ENCODE data around the gene MRPS15. TPM values are rescaled to one million over a fixed set of nuclear protein-coding genes. Genes with fewer than 3 reads are reported as not detected.

MRPS15 gene
- total RNA-seq, 1 donor = 56.2 TPM

DNA sequence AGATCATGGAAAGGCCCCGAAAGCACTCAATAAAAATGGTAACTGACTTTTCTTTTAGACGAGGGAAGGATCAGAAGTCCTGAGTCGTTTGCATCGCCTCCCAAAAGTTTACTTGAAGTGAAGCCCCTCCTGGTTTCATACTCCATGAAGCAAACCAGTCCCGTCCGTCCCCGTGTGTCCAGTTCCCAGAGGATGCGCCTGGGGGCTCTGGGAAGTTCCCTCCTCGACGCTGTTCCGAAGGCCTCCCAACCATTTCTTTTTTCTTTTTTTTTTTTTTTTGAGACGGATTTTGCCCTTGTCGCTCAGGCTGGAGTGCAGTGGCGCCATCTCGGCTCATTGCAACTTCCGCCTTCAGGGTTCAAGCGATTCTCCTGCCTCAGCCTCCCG is 13.3 kb downstream of the MRPS15 start:
- DNase-seq (ENCODE audit: low read depth) = no peak
- peak overlapping the region; percentile 79 for H3K4me3 ChIP-seq (ENCODE audit: low read depth, low read length)
- no peak for TF ChIP-seq CTCF (IDR thresholded peaks at IDR 0.05; ENCODE audit: insufficient read depth, low read length)

- peak within 1 kb of the TSS; percentile 79 for H3K4me3 ChIP-seq (ENCODE audit: low read depth, low read length)
- peak; percentile 97 for DNase-seq (ENCODE audit: low read depth)
- no peak for TF ChIP-seq CTCF (IDR thresholded peaks at IDR 0.05; ENCODE audit: insufficient read depth, low read length)
Observed at GRCh38 chr1:36450270-36450918, 13.8 kb downstream of the MRPS15 start, which contains the start of gene OSCP1. TSS of gene OSCP1 (minus strand) at chr1:36450451. CDS start at chr1:36450369, 82 bp downstream.

GRCh38 chr1:36448530-36449056 is 15.6 kb downstream of the MRPS15 start:
- DNase-seq (ENCODE audit: low read depth) = no peak
- no peak overlapping the region for H3K4me3 ChIP-seq (ENCODE audit: low read depth, low read length)
- no peak for TF ChIP-seq CTCF (IDR thresholded peaks at IDR 0.05; ENCODE audit: insufficient read depth, low read length)

GRCh38 chr1:36447450-36447849 is 16.7 kb downstream of the MRPS15 start:
- no peak overlapping the region for H3K4me3 ChIP-seq (ENCODE audit: low read depth, low read length)
- DNase-seq (ENCODE audit: low read depth) = no peak
- no peak for TF ChIP-seq CTCF (IDR thresholded peaks at IDR 0.05; ENCODE audit: insufficient read depth, low read length)

DNA sequence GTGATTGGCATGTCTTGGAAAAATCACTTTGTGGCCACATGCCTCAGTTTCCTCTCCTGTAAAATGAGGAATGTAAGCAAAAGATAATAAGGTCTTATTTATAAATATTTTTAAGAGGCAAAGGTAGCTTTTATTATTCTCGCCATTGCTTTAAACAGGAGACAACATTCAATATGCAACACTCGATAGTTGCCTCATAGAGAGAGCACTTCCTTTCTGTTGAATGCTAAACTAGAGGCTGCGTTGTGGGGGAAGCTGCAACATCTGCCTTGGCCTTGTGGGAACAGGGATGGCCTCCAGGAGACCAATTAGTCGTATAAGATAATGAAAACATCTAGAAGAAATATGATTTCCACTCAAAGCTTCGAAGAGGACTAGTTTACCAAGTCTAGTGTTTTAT is 17.4 kb downstream of the MRPS15 start:
- TF ChIP-seq CTCF (IDR thresholded peaks at IDR 0.05; ENCODE audit: insufficient read depth, low read length) = no peak
- no peak for DNase-seq (ENCODE audit: low read depth)
- no peak overlapping the region for H3K4me3 ChIP-seq (ENCODE audit: low read depth, low read length)

- no peak for TF ChIP-seq CTCF (IDR thresholded peaks at IDR 0.05; ENCODE audit: insufficient read depth, low read length)
Observed at GRCh38 chr1:36446271-36446670, 17.9 kb downstream of the MRPS15 start.

DNA sequence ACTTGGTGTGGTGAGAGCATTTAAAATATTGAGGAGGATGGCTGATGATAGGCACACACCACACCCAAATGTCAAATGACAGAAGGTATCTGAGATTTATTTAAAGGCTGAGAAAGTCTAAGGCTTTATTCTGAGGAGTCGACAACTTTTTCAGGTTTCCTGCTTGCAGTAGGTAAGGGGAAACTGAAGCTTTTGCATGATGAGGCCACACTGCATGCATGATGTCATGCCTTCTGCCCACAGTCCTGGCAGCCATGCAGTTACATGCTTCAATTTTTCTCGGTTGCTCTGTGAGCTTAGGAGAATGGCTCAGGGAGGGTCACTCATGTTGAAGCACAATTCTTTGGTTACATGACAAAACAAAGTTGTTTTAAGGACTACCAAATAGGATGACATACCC is 20.9 kb downstream of the MRPS15 start:
- H3K4me3 ChIP-seq (ENCODE audit: low read depth, low read length) = no peak overlapping the region
- no peak for DNase-seq (ENCODE audit: low read depth)
- no peak for TF ChIP-seq CTCF (IDR thresholded peaks at IDR 0.05; ENCODE audit: insufficient read depth, low read length)

More at GRCh38 chr1:36446271-36446670, 17.9 kb downstream of the MRPS15 start:
- H3K4me3 ChIP-seq (ENCODE audit: low read depth, low read length) = no peak overlapping the region
- no peak for DNase-seq (ENCODE audit: low read depth)

Measured in fibroblast of the aortic adventitia (primary cell).